B cell (primary cell): ENCODE measurements around the gene NKAIN2. TPM values are rescaled to one million over a fixed set of nuclear protein-coding genes. Genes with fewer than 3 reads are reported as not detected.

Experiments used
- ATAC-seq: fragments of 200-7000 bp; cut with Tn5 transposase; one replicate; pipeline ENCODE4 v1.10.0; 2021; ENCODE audit warnings: low read depth, mild to moderate bottlenecking, moderate number of reproducible peaks, moderate library complexity
- CTCF ChIA-PET: fragments of 350-600 bp; sonication (Branson Sonifier 250); formaldehyde crosslinking; loops from one replicate; lab custom pipeline; 2021; ENCODE audit warnings: antibody characterized with exemption, inconsistent platforms; lab: Charles Lee
- POLR2A ChIA-PET: fragments of 350-600 bp; sonication (Branson Sonifier 250); formaldehyde crosslinking; loops from one replicate; lab custom pipeline; 2021; ENCODE audit warnings: antibody characterized with exemption; lab: Charles Lee
- DNase-seq: peaks from one replicate; pipeline ENCODE4 v3.0.0; 2013
- H2AFZ ChIP-seq: 2 replicates; pipeline ENCODE4 v1.6.1; 2012; ENCODE audit warnings: mild to moderate bottlenecking, low read depth, low read length; ENCODE audit not compliant: insufficient read depth, poor library complexity, severe bottlenecking
- H3K27ac ChIP-seq, 2 donors: 1 replicate in 1 of 2; 2 replicates in 1 of 2; pipeline ENCODE4 v1.5.1; 2012 to 2013; ENCODE audit warnings: low read length in 2 of 2, mild to moderate bottlenecking in 2 of 2, moderate library complexity in 1 of 2
- H3K27me3 ChIP-seq, 4 experiments: fragments of 200-600 bp in 1 of 4; sonication (generic) in 1 of 4; replicated peaks in 1 of 4; 1 replicate in 2 of 4; 2 replicates in 2 of 4; pipeline versions ENCODE4 v1.6.1 to v1.7.0; 2013 to 2016; ENCODE audit warnings: low read length in 3 of 4, mild to moderate bottlenecking in 2 of 4, mixed read lengths in 1 of 4, moderate library complexity in 1 of 4; ENCODE audit not compliant: insufficient read depth in 4 of 4, control insufficient read depth in 3 of 4; ENCODE audit errors: control extremely low read depth in 1 of 4
- H3K36me3 ChIP-seq, 2 experiments: replicated peaks in 1 of 2; 1 replicate in 1 of 2; 2 replicates in 1 of 2; pipeline versions ENCODE4 v1.6.1 to v1.7.1; 2013; ENCODE audit warnings: low read length in 1 of 2; ENCODE audit not compliant: insufficient read depth in 2 of 2, control insufficient read depth in 1 of 2; ENCODE audit errors: control extremely low read depth in 1 of 2, extremely low read depth in 1 of 2
- H3K4me1 ChIP-seq, 2 donors: fragments of 200-600 bp in 1 of 2; sonication (generic) in 1 of 2; 1 replicate in 1 of 2; 2 replicates in 1 of 2; pipeline versions ENCODE4 v1.5.1 to v1.6.1; 2013 to 2017; ENCODE audit warnings: low read length in 2 of 2; ENCODE audit not compliant: control insufficient read depth in 2 of 2, insufficient read depth in 2 of 2
- H3K4me2 ChIP-seq: replicated peaks from 2 replicates; pipeline ENCODE3; 2012; ENCODE audit warnings: mild to moderate bottlenecking, low read depth, low read length; ENCODE audit not compliant: poor library complexity, severe bottlenecking
- H3K4me3 ChIP-seq, 5 experiments: fragments of 200-600 bp in 1 of 5; sonication (generic) in 1 of 5; 1 replicate in 3 of 5; 2 replicates in 2 of 5; pipeline versions ENCODE4 v1.5.1 to v1.7.0; 2011 to 2016; ENCODE audit warnings: low read length in 4 of 5, mild to moderate bottlenecking in 4 of 5, low read depth in 2 of 5, control low read depth in 1 of 5, moderate library complexity in 1 of 5; ENCODE audit not compliant: insufficient read depth in 1 of 5; ENCODE audit errors: control extremely low read depth in 1 of 5, extremely low read depth in 1 of 5
- H3K79me2 ChIP-seq: fragments of 200-600 bp; sonication (generic); one replicate; pipeline ENCODE4 v1.6.0; 2016; ENCODE audit warnings: low read length; ENCODE audit not compliant: control insufficient read depth, insufficient read depth
- H3K9ac ChIP-seq: fragments of 200-600 bp; sonication (generic); 2 replicates; pipeline ENCODE4 v1.6.1; 2017; ENCODE audit warnings: mild to moderate bottlenecking, low read length, moderate library complexity
- H3K9me3 ChIP-seq, 3 donors: one replicate each; pipeline versions ENCODE4 v1.6.1 to v1.7.1; 2013; ENCODE audit warnings: low read length in 2 of 3; ENCODE audit not compliant: control insufficient read depth in 2 of 3, insufficient read depth in 1 of 3; ENCODE audit errors: control extremely low read depth in 1 of 3
- H4K20me1 ChIP-seq: 2 replicates; pipeline ENCODE4 v1.6.0; 2012; ENCODE audit warnings: mild to moderate bottlenecking, low read length; ENCODE audit not compliant: insufficient read depth, control insufficient read depth, poor library complexity, severe bottlenecking
- H3K27ac Mint-ChIP-seq: one replicate; pipeline ENCODE4 v1.8.0; 2021; ENCODE audit warnings: mixed read lengths
- H3K27me3 Mint-ChIP-seq: one replicate; pipeline ENCODE4 v1.8.0; 2021; ENCODE audit warnings: mixed read lengths
- H3K4me1 Mint-ChIP-seq: one replicate; pipeline ENCODE4 v1.8.0; 2021; ENCODE audit warnings: mixed read lengths
- H3K4me3 Mint-ChIP-seq: one replicate; pipeline ENCODE4 v1.8.0; 2021; ENCODE audit warnings: mixed read lengths
- H3K9me3 Mint-ChIP-seq: one replicate; pipeline ENCODE4 v1.8.0; 2022; ENCODE audit warnings: mixed read lengths; ENCODE audit not compliant: insufficient read depth
- EZH2 ChIP-seq: IDR thresholded peaks from 2 replicates; pipeline ENCODE4 v1.6.1; 2012; ENCODE audit warnings: borderline replicate concordance, low read depth, mild to moderate bottlenecking, moderate library complexity, low read length; ENCODE audit not compliant: insufficient read depth, poor library complexity, severe bottlenecking
- WGBS: methylation state at CpG from one replicate; pipeline ENCODE4 v1.1.5; 2013; ENCODE audit warnings: missing lambda C conversion rate; ENCODE audit not compliant: insufficient coverage; 5-methylcytosine and 5-hydroxymethylcytosine counted together
- intact Hi-C: fragments of 100-400 bp; cut with micrococcal nuclease; formaldehyde crosslinking; loops from one replicate; pipeline ENCODE4 v1.10.0; 2022
- polyA plus RNA-seq: library from polyadenylated mRNA; depleted of rRNA; stranded (reverse); fragments of >200 nt; gene quantifications from 2 replicates; pipeline ENCODE4 v1.2.3, GENCODE V29; 2012
- total RNA-seq, 2 donors: library from RNA; stranded (reverse); fragments of 120-200 nt in 1 of 2; gene quantifications; 1 replicate in 1 of 2; 2 replicates in 1 of 2; pipeline versions ENCODE4 v1.2.3 to v1.2.4, GENCODE V29; 2013 to 2022
- TF ChIP-seq, protein P1 (sequence below): fragments of 200-600 bp; IDR thresholded peaks from one replicate; pipeline ENCODE4 v1.8.0; 2022; ENCODE audit warnings: antibody characterized with exemption, mild to moderate bottlenecking

NKAIN2 gene
- total and polyA plus RNA-seq, 2 donors (not counting 1 experiment from before 2014, with no cell fraction given) = not detected

DNA sequence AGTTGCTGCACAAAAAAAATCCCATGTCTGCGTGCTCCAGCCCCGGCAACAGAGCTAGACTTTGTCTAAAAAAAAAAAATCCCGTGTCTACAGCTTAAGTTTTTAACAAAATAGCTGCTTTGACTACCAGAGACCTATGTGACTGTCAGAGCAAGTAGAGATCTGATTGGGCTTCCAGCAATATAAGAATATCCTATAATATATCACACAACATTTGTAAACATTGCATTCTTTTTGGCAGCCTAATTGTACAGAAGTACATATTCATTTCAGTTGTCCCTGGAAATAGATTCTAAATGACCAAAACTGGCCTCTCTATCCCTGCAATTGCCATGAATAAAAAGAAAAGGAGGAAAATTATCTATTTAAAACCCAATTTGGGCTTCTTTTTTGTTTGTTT lies 1019.1 kb downstream of the NKAIN2 start:
- Mint-ChIP-seq H3K27me3 (no peaks in the 10 kb centered on the region), H3K4me1 (no peaks in the 10 kb centered on the region), H3K4me3 (no peak overlapping the region), H3K27ac (no peak overlapping the region), H3K9me3 (no peaks in the 10 kb centered on the region)
- POLR2A ChIA-PET = no interaction called here
- Histone ChIP-seq H3K9me3 (no peaks in the 10 kb centered on the region), H3K27me3 (no peaks in the 10 kb centered on the region), H3K27ac (no peak overlapping the region), H3K36me3 (no peaks in the 10 kb centered on the region), H3K9ac (no peak overlapping the region), H3K4me1 (no peaks in the 10 kb centered on the region), H3K79me2 (no peaks in the 10 kb centered on the region), H4K20me1 (no peaks in the 10 kb centered on the region), H3K4me2 (no peak overlapping the region), H3K4me3 (no peak overlapping the region), H2AFZ (no peak overlapping the region)
- CTCF ChIA-PET = no interaction called here
- intact Hi-C loops = no loop called here
- WGBS = no CpG with 5 or more reads among the region's 3 CpGs
- no peak for TF ChIP-seq EZH2
- TF ChIP-seq, protein P1, sequence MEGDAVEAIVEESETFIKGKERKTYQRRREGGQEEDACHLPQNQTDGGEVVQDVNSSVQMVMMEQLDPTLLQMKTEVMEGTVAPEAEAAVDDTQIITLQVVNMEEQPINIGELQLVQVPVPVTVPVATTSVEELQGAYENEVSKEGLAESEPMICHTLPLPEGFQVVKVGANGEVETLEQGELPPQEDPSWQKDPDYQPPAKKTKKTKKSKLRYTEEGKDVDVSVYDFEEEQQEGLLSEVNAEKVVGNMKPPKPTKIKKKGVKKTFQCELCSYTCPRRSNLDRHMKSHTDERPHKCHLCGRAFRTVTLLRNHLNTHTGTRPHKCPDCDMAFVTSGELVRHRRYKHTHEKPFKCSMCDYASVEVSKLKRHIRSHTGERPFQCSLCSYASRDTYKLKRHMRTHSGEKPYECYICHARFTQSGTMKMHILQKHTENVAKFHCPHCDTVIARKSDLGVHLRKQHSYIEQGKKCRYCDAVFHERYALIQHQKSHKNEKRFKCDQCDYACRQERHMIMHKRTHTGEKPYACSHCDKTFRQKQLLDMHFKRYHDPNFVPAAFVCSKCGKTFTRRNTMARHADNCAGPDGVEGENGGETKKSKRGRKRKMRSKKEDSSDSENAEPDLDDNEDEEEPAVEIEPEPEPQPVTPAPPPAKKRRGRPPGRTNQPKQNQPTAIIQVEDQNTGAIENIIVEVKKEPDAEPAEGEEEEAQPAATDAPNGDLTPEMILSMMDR = no peak
- DNase-seq = no peak
- ATAC-seq = no peak

GRCh38 chr6:124823240-124824111 lies 1019.8 kb downstream of the NKAIN2 start:
- no peak overlapping the region for H3K4me3 ChIP-seq
- H3K4me2 ChIP-seq = no peak overlapping the region
- H3K27ac Mint-ChIP-seq = no peak overlapping the region
- ATAC-seq (no peak), DNase-seq (no peak)
- no peaks in the 10 kb centered on the region for H3K4me1 ChIP-seq
- H3K79me2 ChIP-seq = no peaks in the 10 kb centered on the region
- H3K9me3 ChIP-seq = no peaks in the 10 kb centered on the region
- POLR2A ChIA-PET = no interaction called here
- H3K9ac ChIP-seq = no peak overlapping the region
- CTCF ChIA-PET = no interaction called here
- WGBS = 96% methylated on average over 14 of the region's 14 CpGs
- no peaks in the 10 kb centered on the region for H4K20me1 ChIP-seq
- no peak overlapping the region for H2AFZ ChIP-seq
- no peaks in the 10 kb centered on the region for H3K27me3 Mint-ChIP-seq
- H3K4me3 Mint-ChIP-seq = no peak overlapping the region
- TF ChIP-seq, protein P1 = no peak
- TF ChIP-seq EZH2 = no peak
- intact Hi-C loops = no loop called here
- H3K9me3 Mint-ChIP-seq = no peaks in the 10 kb centered on the region
- H3K36me3 ChIP-seq = no peaks in the 10 kb centered on the region
- no peaks in the 10 kb centered on the region for H3K27me3 ChIP-seq
- H3K27ac ChIP-seq = no peak overlapping the region
- no peaks in the 10 kb centered on the region for H3K4me1 Mint-ChIP-seq
